HG03095 (cell line): ENCODE results near the gene RNF152.

Experiments
- ATAC-seq: cut with Tn5 transposase; IDR thresholded peaks from one replicate; pipeline ENCODE4 v1.9.1; 2021; ENCODE audit warnings: moderate library complexity; ENCODE audit not compliant: unreplicated experiment

The RNF152 gene

GRCh38 chr18:61765097-61765496 is 127.7 kb downstream of the RNF152 start:
- no peak for ATAC-seq

GRCh38 chr18:61764381-61764780 is 128.4 kb downstream of the RNF152 start:
- ATAC-seq = no peak

GRCh38 chr18:61761875-61762274 is 130.9 kb downstream of the RNF152 start:
- ATAC-seq = no peak
